Type B pancreatic cell (in vitro differentiated cells): ENCODE data around the gene TLE2. TPM values are rescaled to one million over a fixed set of nuclear protein-coding genes. Genes with fewer than 3 reads are reported as not detected.
"Not testable (repeated sequence)": the region's sequence is repeated elsewhere in the genome, so short reads cannot be mapped to it uniquely, and the experiment has no call there.

ENCODE experiments used
- DNase-seq: peaks from one replicate; pipeline ENCODE4 v3.0.0; 2021; ENCODE audit warnings: mixed read lengths; ENCODE audit not compliant: unreplicated experiment; ENCODE audit errors: extremely low spot score
- H3K27ac Mint-ChIP-seq: 2 replicates; pipeline ENCODE4 v1.8.0; 2021; ENCODE audit warnings: mild to moderate bottlenecking, mixed read lengths
- H3K27me3 Mint-ChIP-seq: 2 replicates; pipeline ENCODE4 v1.8.0; 2021; ENCODE audit warnings: mixed read lengths
- H3K36me3 Mint-ChIP-seq: 2 replicates; pipeline ENCODE4 v1.8.0; 2021; ENCODE audit warnings: mixed read lengths
- H3K4me1 Mint-ChIP-seq: one replicate; pipeline ENCODE4 v1.8.0; 2021; ENCODE audit warnings: mixed read lengths; ENCODE audit not compliant: unreplicated experiment
- H3K4me3 Mint-ChIP-seq: 2 replicates; pipeline ENCODE4 v1.8.0; 2021; ENCODE audit warnings: mild to moderate bottlenecking, mixed read lengths
- H3K9me3 Mint-ChIP-seq: 2 replicates; pipeline ENCODE4 v1.8.0; 2021; ENCODE audit warnings: mixed read lengths
- CTCF ChIP-seq: fragments of 200-600 bp; sonication (generic); conservative IDR thresholded peaks from 2 replicates; pipeline ENCODE4 v1.5.0; 2021; ENCODE audit warnings: antibody characterized with exemption, mild to moderate bottlenecking
- total RNA-seq: library from RNA; stranded (reverse); gene quantifications from 2 replicates; pipeline ENCODE4 v1.2.1, GENCODE V29; 2021; ENCODE audit warnings: low replicate concordance

TLE2 gene
- total RNA-seq, 1 donor from 2014 or later, result 37.7 TPM

- peak overlapping the region; percentile 81 for H3K4me3 Mint-ChIP-seq
- peaks cover 33% of the 10 kb centered on the region for H3K4me1 Mint-ChIP-seq
- peaks cover 13% of the 10 kb centered on the region for H3K36me3 Mint-ChIP-seq
- TF ChIP-seq CTCF, result no peak
- no peak for DNase-seq
- H3K27me3 Mint-ChIP-seq, result no peaks in the 10 kb centered on the region
- no peaks in the 10 kb centered on the region for H3K9me3 Mint-ChIP-seq
- peak overlapping the region; percentile 96 for H3K27ac Mint-ChIP-seq
Observed at GRCh38 chr19:3054265-3054971, 25.3 kb upstream of the TLE2 start.

GRCh38 chr19:3053780-3054179, 24.7 kb upstream of the TLE2 start:
- Mint-ChIP-seq H3K27me3 (no peaks in the 10 kb centered on the region), H3K9me3 (no peaks in the 10 kb centered on the region), H3K4me1 (peaks cover 36% of the 10 kb centered on the region), H3K4me3 (no peak overlapping the region), H3K36me3 (peaks cover 13% of the 10 kb centered on the region), H3K27ac (no peak overlapping the region)
- TF ChIP-seq CTCF, result no peak
- DNase-seq, result no peak

GRCh38 chr19:3053218-3053621, 24.1 kb upstream of the TLE2 start:
- Mint-ChIP-seq H3K36me3 (peaks cover 12% of the 10 kb centered on the region), H3K9me3 (no peaks in the 10 kb centered on the region), H3K27ac (no peak overlapping the region), H3K27me3 (no peaks in the 10 kb centered on the region), H3K4me3 (no peak overlapping the region), H3K4me1 (peaks cover 30% of the 10 kb centered on the region)
- no peak for DNase-seq
- no peak for TF ChIP-seq CTCF

- peaks cover 23% of the 10 kb centered on the region for H3K4me1 Mint-ChIP-seq
- not testable (repeated sequence) for H3K27ac Mint-ChIP-seq, DNase-seq, H3K4me3 Mint-ChIP-seq, H3K27me3 Mint-ChIP-seq, H3K36me3 Mint-ChIP-seq, H3K9me3 Mint-ChIP-seq
Observed at GRCh38 chr19:3050016-3050415, 20.9 kb upstream of the TLE2 start.

GRCh38 chr19:3049089-3049488, 20.0 kb upstream of the TLE2 start:
- no peak for DNase-seq
- no peaks in the 10 kb centered on the region for H3K27me3 Mint-ChIP-seq
- peak overlapping the region; percentile 74 for H3K4me3 Mint-ChIP-seq
- H3K27ac Mint-ChIP-seq, result peak overlapping the region; percentile 69
- H3K9me3 Mint-ChIP-seq, result no peaks in the 10 kb centered on the region
- H3K36me3 Mint-ChIP-seq, result no peaks in the 10 kb centered on the region
- H3K4me1 Mint-ChIP-seq, result peaks cover 19% of the 10 kb centered on the region
- no peak for TF ChIP-seq CTCF

GRCh38 chr19:3048190-3048533, 19.1 kb upstream of the TLE2 start:
- DNase-seq, result no peak
- TF ChIP-seq CTCF, result no peak
- H3K36me3 Mint-ChIP-seq, result no peaks in the 10 kb centered on the region
- H3K27ac Mint-ChIP-seq, result peak overlapping the region; percentile 94
- no peak overlapping the region for H3K4me3 Mint-ChIP-seq
- peaks cover 19% of the 10 kb centered on the region for H3K4me1 Mint-ChIP-seq
- H3K27me3 Mint-ChIP-seq, result no peaks in the 10 kb centered on the region
- H3K9me3 Mint-ChIP-seq, result no peaks in the 10 kb centered on the region
